HG02943 (cell line): ENCODE results near the gene TNS3.
A peak's percentile ranks its signal among the peaks of the same experiment; 100 is the strongest.

Experiments
- ATAC-seq: cut with Tn5 transposase; IDR thresholded peaks from one replicate; pipeline ENCODE4 v1.9.1; 2021; ENCODE audit warnings: mild to moderate bottlenecking, low read depth, moderate library complexity; ENCODE audit not compliant: unreplicated experiment

TNS3 gene

DNA sequence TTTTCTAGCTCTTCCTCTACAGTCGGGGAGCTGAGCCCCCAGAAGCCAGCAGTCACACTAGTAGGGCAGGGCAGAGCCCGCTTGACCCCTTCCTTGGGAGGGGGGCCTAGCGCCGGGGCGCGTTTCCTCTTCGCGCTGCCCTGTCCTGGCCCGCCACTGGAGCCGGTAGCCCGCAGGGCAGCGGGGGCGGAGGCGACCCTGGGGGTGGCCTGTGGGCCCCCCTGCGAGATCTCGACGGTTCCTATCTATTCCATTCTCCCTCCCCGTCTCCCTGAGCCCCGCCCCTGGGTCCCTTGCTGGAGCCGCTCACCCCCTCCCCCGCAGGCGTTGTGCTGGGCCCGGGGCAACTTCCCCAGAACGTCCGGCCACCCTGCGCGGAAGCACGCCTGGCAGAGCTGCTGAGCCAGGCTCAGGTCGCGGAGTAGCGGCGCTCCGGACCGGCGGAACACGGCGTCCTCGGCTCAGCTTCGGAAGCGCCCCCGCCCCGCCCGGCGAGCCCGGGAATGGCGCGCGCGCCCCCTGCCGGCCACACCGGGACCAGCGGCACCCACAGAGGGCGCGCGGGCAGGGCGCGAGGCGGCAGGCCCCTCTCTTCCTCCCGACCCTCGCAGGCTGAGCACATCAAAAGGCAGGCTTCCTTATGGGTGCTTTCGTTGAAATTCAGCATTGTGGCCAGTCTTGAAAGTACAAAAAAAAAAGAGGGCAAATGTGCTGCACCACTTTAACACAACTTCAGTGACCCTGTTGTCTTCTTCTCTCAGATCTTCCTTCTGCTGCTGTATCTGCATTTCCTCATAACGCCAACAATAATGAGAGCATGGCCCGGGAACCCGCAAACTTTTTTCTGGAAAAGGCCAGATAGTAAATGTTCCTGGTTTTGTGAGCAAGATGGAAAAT is 327.6 kb downstream of the TNS3 start:
- peak; percentile 74 for ATAC-seq

DNA sequence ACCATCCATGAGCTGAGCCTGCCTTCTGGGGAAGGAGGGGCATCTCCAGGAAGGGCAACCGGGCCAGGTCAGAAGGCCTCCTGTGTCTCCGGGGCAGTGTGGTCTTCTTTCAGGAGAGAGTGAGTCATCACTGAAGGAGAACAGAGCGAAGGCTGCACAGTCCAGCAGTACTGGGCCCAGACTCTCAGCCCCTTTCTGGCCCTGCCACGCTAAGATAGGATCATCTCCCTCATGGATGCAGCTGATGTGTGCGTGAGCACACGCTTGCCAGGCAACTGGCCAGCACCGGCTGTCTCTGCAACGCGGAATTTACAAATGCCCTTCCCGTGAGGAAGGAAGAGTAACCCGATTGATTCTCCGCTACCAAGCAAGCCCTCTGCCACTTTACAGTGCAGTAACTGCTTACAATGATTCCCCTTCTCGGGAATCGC is 328.2 kb downstream of the TNS3 start:
- ATAC-seq, result peak; percentile 51

DNA sequence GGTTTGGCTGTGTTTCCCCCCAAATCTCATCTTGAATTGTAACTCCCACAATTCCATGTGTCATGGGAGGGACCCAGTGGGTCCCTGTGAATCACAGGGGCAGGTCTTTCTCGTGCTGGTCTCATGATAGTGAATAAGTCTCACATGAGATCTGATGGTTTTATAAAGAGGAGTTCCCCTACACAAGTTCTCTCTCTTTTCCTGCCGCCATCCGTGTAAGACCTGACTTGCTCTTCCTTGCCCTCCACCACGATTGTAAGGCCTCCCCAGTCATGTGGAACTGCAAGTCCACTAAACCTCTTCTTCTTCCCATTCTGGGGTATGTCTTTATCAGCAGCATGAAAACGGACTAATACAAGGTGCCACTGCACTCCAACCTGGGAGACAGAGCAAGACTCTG is 329.2 kb downstream of the TNS3 start:
- no peak for ATAC-seq

DNA sequence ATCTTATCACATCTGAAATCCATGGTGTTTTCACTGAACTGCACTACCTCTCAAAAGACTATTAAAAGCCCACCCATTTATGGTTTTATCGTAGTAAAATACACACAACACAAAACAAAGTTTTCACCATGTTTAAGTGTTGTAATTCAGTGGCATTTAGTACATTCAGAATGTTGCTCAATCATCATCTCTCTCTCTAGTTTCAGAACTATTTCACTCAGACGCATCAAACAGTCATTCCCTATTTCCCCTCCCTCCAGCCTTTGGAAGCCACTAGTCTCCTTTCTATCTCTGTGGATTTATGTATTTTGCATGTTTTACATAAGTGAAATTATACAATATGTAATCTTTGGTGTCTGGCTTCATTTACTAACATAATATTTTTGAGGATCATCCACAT is 332.6 kb downstream of the TNS3 start:
- ATAC-seq, result no peak

- no peak for ATAC-seq
Observed at GRCh38 chr7:47248797-47249196, 333.1 kb downstream of the TNS3 start.

DNA sequence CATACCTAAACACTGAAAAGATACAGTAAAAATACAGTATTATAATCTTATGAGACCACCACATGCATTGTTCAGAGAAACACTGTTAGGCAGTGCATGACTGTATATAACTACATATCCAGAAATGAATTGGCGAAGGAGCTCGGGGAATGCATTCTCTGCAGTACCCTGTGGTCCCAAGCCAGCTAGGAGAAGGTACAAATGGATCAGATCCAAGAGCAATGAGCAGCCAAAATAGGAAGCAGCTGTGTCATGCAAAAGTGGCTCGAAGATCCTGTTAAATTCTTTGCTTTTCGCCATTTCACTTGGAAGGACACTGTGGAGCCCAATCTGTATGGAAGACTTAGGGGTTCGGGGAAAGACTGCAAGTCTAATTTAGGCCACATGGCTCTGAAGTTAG is 334.8 kb downstream of the TNS3 start:
- no peak for ATAC-seq

DNA sequence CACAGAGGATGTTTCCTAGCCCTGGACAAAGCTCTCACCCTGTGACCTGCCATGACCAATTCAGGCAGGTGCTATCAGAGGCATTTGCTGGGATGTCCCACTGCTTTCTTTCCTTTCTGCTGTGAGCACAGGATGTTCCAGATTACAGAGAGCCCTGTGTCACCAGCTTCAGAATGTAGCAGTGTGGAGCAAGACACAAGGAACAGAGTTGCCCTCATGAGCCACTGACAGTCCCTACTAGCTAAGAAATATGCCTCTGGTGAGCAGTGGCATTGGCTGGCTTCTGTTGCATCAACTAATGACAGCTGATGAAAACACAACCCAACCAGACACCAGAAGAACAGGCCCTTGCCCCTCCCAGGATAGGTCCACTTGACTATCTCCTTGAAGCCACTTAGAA is 337.2 kb downstream of the TNS3 start:
- ATAC-seq, result no peak

DNA sequence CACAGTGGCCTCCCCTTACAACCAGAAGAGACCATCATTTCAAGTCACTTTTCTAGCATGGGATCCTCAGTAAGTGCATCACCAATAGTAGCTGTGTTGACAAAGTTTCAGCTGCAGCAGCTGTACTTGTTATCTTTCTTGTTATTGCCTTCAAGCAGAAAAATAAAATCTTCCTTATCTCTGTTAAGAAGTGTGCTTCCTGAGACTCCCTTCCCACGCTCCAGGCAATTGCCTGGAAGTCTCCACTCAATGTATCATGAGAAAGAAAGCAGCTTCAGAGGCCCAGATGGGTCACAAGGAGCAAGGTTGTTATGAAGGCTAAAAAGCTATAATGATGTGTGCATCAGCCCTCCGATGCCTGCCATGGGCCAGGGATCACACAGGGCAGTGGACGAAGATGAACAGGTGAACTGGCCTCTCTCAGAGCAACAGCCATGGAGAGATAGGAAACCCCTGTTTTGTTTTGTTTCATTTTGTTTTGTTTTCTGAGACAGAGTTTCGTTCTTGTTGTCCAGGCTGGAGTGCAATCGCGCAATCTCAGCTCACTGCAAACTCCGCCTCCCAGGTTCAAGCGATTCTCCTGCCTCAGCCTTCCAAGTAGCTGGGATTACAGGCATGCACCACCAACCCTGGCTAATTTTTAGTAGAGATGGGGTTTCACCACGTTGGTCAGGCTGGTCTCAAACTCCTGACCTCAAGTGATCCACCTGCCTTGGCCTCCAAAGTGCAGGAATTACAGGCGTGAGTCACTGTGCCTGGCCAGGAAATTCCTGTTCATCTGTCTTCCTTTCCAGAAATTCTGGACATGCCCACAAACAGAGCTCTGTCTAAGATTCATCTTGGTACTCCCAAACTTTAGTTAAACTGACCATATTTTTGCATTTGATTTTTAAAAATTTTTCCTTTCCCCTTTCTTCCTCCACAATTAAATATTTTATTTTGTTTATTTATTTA is 340.5 kb downstream of the TNS3 start:
- ATAC-seq, result no peak

DNA sequence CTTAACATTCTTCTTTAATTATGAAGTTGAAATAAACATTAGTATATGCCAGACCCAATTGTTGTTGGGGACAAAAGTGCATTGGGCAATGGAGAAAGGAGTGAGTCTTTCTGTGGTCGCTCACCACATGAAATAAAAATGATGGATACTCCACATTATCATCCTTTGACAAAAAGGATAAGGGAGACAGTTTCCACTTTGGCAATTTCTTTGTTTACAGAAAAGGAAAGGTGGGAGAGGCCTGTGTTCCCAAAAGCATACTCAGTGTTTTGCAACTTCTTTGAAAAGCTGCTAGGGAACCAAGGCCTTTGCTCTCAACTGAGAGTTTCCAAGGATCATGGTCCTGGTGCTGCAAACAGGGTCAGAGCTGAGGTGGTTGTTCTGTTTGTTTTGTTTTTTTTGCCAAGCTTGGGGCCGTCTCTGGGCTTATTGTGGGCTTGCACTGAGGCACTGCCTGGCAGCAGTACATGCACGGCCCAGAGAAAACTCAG is 341.9 kb downstream of the TNS3 start:
- ATAC-seq, result no peak

DNA sequence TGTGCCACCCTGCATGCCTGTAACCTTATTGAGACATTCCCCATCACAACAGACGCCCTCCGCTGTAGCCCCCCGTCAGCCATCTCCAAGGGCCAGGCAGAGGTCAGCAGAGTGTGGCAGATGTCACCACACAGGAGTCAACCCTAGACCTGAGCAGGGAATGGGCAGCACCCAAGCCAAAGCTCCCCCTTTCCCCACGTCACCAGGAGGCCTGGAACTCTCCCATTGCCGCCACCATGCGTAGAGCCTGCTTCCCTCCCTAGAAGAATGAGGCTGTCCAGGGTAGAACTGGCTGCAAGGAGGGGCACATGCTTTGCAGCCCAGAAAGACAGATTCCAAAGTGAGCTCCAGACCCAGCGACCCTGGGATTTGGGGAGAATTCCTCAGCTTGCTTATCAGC is 342.9 kb downstream of the TNS3 start:
- ATAC-seq, result no peak

DNA sequence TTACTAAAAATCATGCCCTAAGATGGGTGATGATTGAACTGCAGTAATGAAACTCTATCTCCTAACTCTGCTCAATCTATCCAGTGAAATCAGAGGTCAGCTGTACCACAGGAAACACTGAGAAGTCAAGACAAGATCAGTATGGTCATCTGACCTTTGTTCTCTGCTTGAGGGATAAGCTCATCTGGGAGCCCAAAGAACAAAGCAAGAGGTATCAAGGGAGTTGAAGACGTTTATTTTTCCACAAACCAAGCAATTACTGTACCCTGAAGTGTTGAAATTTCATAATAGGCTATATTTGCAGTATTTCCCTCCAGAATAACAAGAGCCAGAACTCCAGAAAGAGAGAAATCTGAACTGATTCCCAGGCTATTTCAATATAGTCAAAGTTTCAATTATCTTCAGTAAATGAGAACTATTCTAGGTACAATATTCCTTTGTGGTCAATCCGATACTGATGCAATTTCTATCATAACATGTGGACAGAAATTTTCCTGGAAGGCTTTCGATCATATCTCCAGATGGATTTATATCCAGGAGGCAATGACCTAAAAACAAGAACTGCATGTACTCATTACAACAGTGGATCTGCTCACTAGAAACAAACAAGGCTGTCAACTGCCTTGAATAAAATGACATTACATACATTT is 345.3 kb downstream of the TNS3 start:
- no peak for ATAC-seq

DNA sequence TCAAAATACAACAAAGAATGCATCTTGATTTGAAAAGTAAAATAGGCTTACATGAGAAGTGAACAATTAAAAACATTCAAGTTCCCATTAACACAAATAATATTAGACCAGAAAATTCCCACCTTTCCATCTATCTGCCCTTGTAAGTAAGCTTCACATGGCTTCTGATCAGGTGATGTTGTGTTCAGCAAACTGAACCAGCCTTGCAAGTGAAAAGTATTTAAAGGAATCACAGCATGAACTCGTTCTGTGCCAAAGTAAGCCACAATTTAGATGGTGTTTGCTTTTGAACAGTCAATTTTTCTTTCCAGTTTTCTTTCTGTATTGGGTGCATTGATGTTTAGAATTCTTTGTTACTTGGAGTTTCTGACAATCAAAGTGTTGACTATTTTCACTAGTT is 347.9 kb downstream of the TNS3 start:
- no peak for ATAC-seq

GRCh38 chr7:47232751-47233412 is 349.0 kb downstream of the TNS3 start:
- no peak for ATAC-seq

- ATAC-seq, result no peak
Observed at GRCh38 chr7:47231627-47232026, 350.3 kb downstream of the TNS3 start.

DNA sequence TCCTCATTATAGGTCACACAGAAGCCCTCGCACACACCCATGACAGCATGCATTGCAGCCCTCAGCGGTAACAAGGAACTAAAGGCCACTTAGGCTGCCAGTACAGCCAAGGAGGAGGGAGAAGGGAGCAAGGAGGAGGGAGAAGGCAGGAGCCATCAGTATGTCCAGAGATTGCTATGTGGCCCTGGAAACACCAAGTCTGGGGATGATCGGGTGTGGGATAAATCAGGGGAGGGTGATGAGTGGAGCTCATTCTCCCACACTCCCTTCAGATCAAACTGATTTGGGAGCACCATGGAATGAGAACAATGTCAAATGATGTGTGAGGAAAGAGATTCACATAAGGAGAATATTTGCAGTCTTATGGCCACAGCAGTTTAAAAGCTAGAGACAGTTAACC is 350.9 kb downstream of the TNS3 start:
- no peak for ATAC-seq

- ATAC-seq, result no peak
Observed at GRCh38 chr7:47228386-47229014, 353.4 kb downstream of the TNS3 start.

DNA sequence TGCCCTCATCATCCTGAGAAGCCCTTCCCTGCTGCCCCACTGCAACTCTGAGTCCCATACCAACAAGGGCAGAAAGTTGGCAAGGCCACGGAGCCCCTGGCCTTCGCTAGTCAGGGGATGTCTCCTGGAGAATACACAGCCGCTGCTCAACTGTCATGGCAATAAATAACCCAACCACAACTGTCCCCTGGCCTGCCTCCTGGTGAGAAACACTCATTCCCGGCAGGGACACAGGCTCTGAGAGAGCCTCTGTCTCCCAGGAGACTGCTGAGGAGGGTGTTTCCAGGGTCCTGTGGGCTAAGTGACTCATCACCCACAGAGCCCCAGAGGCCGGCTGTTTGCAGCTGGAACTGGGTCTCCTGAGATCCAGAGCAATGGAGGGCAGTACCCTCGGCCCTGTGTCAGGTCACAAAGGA is 354.1 kb downstream of the TNS3 start:
- peak; percentile 73 for ATAC-seq

GRCh38 chr7:47226696-47227095 is 355.2 kb downstream of the TNS3 start:
- ATAC-seq, result peak; percentile 40

DNA sequence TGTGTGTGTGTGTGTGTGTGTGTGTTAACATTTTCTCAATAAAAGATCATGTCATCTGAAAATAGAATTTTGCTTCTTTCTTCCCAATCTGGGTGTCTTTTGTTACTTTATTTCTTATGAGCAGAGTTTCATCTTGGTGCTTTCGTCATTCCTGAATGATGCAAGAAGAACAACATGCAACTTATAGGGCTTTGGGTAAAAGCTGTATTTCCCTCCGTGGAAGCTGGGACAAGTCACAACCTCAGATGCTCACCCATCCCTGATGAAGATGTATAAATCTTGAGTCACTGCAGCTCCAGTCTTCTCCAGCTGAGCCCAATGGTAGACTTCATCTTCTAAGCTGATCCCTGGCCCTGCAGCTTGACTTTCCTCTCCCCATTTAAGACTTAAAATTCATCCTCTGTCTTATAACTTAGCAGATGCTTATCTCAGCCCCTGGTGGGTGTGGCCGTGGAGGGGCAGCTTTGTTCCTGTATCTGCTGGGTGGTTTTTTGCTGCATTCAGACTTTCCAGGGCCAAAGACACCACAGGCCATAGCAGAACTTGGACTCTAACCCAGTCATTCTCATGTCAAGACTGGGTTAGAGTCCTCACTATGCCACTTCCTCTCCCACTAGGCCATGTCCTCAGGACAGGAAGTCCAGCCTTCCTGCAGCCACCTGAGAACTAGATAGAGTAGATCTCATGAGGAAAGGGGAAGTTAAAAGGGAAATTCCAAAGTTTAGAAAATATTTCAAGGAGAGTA is 356.4 kb downstream of the TNS3 start:
- ATAC-seq, result no peak
